Measurements from ENCODE around the gene CXCL9.
"Not testable (repeated sequence)": the region's sequence is repeated elsewhere in the genome, so short reads cannot be mapped to it uniquely, and the experiment has no call there.

The CXCL9 gene

GRCh38 chr4:76007089-76007862, at the start of gene CXCL9:
TSS of gene CXCL9 (minus strand) at chr4:76007509. CDS start at chr4:76007449, 60 bp downstream.
- no peak for DNase-seq

- DNase-seq = no peak
Observed at GRCh38 chr4:76055421-76055820, 48.1 kb upstream of the CXCL9 start.

GRCh38 chr4:76055016-76055415, 47.7 kb upstream of the CXCL9 start:
- no peak for DNase-seq

- no peak for DNase-seq
Observed at GRCh38 chr4:76053730-76054129, 46.4 kb upstream of the CXCL9 start.

- DNase-seq = not testable (repeated sequence)
Observed at GRCh38 chr4:76050560-76051050, 43.3 kb upstream of the CXCL9 start.

- not testable (repeated sequence) for DNase-seq
Observed at GRCh38 chr4:76049860-76050416, 42.6 kb upstream of the CXCL9 start.

- not testable (repeated sequence) for DNase-seq
Observed at GRCh38 chr4:76044686-76045085, 37.4 kb upstream of the CXCL9 start.

- DNase-seq = not testable (repeated sequence)
Observed at GRCh38 chr4:76043306-76043705, 36.0 kb upstream of the CXCL9 start.

- DNase-seq = not testable (repeated sequence)
Observed at GRCh38 chr4:76042241-76042998, 35.1 kb upstream of the CXCL9 start.

- no peak for DNase-seq
Observed at GRCh38 chr4:76036855-76037254, 29.5 kb upstream of the CXCL9 start.

- DNase-seq = no peak
Observed at GRCh38 chr4:76035799-76036380, 28.6 kb upstream of the CXCL9 start, which contains the start of gene CXCL11. TSS of gene CXCL11 (minus strand) at chr4:76036070. CDS start at chr4:76035987, 83 bp downstream.

GRCh38 chr4:76035141-76035540, 27.8 kb upstream of the CXCL9 start:
- no peak for DNase-seq

GRCh38 chr4:76029300-76029699, 22.0 kb upstream of the CXCL9 start:
- DNase-seq = no peak

GRCh38 chr4:76028350-76028765, 21.0 kb upstream of the CXCL9 start:
- DNase-seq = no peak

- DNase-seq = no peak
Observed at GRCh38 chr4:76024065-76024464, 16.8 kb upstream of the CXCL9 start.

GRCh38 chr4:76023389-76023788, 16.1 kb upstream of the CXCL9 start, which contains the start of gene CXCL10:
TSS of gene CXCL10 (minus strand) at chr4:76023497. CDS start at chr4:76023431, 66 bp downstream.
- DNase-seq = no peak

- no peak for DNase-seq
Observed at GRCh38 chr4:76022677-76023076, 15.4 kb upstream of the CXCL9 start.

- no peak for DNase-seq
Observed at GRCh38 chr4:76022031-76022430, 14.7 kb upstream of the CXCL9 start.

- no peak for DNase-seq
Observed at GRCh38 chr4:76017056-76017686, 9.9 kb upstream of the CXCL9 start.

- no peak for DNase-seq
Observed at GRCh38 chr4:76016393-76016792, 9.1 kb upstream of the CXCL9 start.

- DNase-seq = no peak
Observed at GRCh38 chr4:76013540-76013939, 6.2 kb upstream of the CXCL9 start.

GRCh38 chr4:76012388-76012801, 5.1 kb upstream of the CXCL9 start:
- no peak for DNase-seq
